Raji (cell line): ENCODE results near the gene OAS1.

Source experiments
- POLR2A ChIP-seq: IDR thresholded peaks from 2 replicates; pipeline ENCODE4 v1.6.1; 2011; ENCODE audit warnings: low read depth, low read length, control low read depth; ENCODE audit not compliant: insufficient read depth

The OAS1 gene

DNA sequence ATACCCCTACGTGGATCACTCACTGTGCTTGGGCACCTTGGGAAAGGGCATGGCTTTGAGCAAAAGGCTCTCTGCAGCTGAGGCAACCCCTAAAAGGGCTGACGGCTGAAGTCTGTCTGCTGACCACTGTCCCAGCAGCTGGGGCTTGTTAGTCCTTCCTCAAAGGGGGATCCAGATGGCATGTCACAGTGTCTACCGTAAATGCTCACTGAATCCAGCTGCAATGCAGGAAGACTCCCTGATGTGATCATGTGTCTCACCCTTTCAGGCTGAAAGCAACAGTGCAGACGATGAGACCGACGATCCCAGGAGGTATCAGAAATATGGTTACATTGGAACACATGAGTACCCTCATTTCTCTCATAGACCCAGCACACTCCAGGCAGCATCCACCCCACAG, 12.4 kb downstream of the OAS1 start:
- TF ChIP-seq POLR2A, result no peak

DNA sequence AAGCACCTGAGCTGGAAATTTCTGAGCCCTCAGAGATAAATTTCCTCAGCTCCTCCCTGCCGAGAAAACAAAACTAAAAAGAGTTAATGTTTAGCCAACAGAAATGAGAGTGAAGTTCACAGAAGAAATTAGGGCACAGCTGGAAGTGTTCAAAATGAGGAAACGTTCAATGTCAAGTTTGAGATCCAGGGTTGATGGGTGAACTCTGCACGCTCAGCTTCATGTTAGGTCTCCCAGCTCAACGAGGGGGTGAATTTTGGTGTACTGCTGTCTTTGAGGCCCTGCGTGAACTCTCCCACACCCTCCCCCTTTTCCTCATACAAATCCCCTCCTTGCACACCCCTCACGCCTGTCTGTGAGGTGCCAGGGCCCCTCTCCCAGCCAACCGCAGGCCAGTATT, 18.2 kb downstream of the OAS1 start:
- no peak for TF ChIP-seq POLR2A

DNA sequence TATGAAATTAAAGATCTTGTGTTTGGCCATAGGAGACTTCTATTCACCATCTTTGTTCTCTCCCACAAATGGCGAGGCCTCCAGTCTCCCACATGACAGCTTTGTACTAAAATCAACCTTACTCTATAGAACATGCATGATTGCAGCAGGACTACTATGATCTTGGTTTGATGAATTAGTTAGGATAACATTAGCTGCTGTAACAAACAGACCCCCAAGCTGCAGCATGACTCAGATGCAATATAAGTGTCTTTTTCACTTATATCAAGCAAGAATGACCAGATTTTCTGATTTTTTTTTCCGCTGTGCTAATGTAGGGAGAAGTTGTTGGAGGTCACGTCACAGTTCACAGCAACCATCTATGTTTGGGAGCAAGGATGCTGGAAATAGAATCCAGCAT, 20.7 kb downstream of the OAS1 start:
- TF ChIP-seq POLR2A, result no peak

- no peak for TF ChIP-seq POLR2A
Measured at GRCh38 chr12:112927925-112928324, 21.2 kb downstream of the OAS1 start.

DNA sequence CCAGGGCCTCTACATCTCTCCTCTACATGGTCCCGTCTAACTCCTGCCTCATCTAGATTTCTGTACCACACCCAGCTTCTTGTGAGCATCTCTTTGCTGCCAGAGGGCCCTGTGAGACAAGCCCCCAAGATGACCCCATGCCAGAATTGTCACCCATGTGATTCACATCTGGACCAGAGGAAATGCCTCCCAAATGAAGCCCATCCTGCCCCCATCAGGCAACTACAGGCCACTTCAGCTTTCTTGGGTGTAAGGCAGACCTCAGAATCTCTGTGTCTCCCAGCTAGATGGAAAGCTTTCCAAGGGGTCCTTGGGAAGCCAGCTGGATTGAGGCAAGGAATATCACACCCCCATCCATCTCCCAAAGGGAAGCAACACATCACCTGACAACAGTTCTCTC, 22.2 kb downstream of the OAS1 start:
- TF ChIP-seq POLR2A, result no peak

DNA sequence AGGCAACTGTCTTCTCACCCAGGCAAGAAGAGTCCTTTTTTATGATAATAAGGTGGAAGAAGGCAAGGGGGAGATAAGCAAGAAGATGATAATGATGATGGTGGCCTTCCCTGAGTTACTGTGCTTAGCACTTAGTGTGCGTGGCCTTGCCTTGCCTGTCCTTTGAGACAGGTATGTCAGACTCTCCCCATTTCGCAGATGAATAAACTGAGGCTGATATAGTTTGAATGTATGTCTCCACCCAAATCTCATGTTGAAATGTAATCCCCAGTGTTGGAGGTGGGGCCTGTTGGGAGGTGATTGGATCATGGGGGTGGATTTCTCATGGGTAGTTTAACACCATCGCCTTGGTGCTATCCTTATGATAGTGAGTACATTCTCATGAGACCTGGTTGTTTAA, 23.0 kb downstream of the OAS1 start:
- no peak for TF ChIP-seq POLR2A

DNA sequence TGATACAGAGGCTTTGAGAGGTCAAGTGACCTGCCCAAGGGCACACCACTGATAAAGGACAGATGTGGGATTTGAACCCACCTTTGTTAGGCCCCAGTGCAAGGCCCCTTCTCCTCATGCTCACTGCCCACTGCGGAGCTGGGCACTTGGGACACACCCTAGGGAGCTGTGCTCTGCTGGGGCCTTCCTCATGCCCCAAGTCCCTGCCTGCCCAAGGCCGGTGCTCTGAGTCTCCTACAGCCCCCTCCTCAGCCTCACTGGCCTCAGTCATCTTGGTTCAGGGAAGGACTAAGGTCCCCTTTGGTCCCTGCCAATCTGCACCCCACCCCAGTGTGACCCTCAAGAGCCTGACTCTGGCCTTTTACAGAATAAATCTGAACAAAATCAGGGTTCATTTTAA, 23.6 kb downstream of the OAS1 start:
- TF ChIP-seq POLR2A, result no peak

- TF ChIP-seq POLR2A, result no peak
Measured at GRCh38 chr12:112932485-112933128, 25.8 kb downstream of the OAS1 start.

DNA sequence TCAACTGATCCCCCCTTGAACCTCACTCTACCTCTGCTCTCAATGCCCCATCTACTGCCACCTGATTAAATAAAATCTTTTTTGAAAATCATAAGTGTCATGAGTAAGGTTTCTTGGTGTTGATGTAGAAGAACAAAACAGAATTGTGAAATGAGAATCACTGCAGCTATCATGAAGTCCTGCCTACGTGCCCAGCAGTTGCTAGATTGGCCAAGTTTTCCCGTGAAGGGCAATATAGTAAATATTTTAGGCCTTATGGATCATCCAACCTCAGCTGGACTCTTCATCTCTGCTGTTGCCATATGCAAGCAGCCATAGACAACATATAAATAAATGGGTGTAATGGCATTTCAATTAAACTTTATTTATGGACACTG, 26.4 kb downstream of the OAS1 start:
- TF ChIP-seq POLR2A, result no peak

DNA sequence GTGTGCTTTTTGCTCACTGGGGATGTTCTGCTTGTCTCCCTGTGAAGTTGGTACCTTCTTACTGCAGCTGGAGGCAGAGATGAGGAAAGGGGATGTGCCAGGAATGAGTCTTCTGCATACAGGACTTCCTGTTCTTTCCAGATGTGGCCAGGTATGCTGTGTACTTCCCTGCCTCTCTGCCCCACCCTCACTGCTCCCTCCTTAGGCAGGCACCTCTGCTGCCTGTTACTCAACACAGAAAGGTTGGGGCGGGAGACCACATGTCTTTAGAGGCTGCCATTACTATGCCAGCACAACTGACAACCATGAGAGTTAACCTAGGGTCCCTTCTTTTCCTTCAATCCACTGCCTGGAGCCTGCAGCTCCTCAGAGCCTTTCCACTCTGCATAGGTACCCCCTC, 29.5 kb downstream of the OAS1 start:
- TF ChIP-seq POLR2A, result no peak

DNA sequence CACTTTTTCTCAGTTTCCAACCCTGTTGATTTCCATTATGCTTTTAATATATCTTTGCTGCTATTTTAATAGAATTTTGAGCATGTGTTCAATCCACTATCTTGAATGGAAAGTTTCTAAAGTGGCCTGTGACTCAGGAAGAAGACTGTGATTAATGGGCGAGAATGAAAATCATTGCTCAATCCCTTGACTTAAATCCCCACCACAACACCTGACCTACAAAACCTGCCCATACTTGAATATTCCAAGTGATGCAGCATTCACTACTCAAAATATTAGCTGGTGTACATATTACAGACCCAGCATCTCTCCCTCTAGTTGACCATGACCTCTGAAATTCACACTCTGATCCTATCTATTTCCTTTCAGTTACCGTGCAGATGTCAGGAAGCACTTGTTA, 30.2 kb downstream of the OAS1 start:
- TF ChIP-seq POLR2A, result no peak

GRCh38 chr12:112937741-112938719, 31.3 kb downstream of the OAS1 start, which contains the start of gene OAS3:
Gene OAS3, plus strand, starts transcription at chr12:112938474. Its CDS starts 57 bp downstream, at chr12:112938531.
- TF ChIP-seq POLR2A, result no peak

DNA sequence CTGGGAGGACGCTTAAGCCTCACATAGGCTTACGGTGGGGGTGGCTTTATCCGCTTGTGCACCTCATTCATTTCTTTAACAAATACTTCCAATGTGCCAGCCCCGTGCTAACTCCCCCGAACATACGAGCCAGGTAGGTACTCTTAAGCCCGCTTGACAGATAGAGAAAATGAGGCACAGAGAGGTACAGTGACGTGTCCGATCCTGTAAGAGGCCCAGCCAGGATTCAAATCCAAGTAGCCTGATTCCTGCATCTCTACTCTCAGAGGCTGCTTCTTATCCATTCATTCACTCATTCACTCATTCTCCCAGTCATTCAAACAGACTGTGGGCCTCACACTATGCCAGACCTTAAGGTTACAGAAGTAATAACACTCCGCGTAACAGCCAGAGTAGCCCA, 32.0 kb downstream of the OAS1 start:
- no peak for TF ChIP-seq POLR2A

- TF ChIP-seq POLR2A, result no peak
Measured at GRCh38 chr12:112939761-112940381, 33.1 kb downstream of the OAS1 start.

- no peak for TF ChIP-seq POLR2A
Measured at GRCh38 chr12:112941528-112942335, 35.0 kb downstream of the OAS1 start.
